ENCODE data around the gene PTPN6. TPM values are rescaled to one million over a fixed set of nuclear protein-coding genes. Genes with fewer than 3 reads are reported as not detected.

The PTPN6 gene
- total RNA-seq, 1 experiment from 2014 or later = 19.8 TPM

DNA sequence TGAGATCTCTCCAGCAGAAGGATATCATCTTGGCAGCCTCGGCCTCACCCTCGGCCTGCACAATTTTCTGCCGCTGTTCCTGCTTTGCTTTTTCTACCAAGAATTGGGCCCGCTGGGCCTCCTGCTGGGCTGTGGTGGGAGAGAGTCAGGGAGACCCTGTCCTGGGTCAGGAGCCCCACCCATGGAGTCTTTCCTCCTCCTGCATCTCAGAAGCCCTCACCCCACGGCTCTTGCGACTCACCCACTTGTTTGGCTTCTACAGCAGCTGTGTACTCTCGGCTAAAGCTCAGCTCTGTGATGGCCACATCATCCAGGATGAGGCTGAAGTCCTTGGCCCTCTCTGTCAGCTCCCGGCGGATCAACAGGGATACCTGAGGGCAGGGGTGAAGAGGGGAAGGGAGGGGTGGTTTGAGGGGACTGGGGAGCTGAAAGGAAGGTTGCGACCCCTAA lies 16.5 kb downstream of the PTPN6 start:
- Histone ChIP-seq H3K27ac (ENCODE audit: insufficient read length, low read depth, low read length) (no peak overlapping the region), H3K56ac (ENCODE audit: insufficient read length, low read depth, low read length) (no peak overlapping the region), H3K27me3 (ENCODE audit: insufficient read depth, low read length) (no peaks in the 10 kb centered on the region), H2AFZ (ENCODE audit: low read length) (no peak overlapping the region), H3K14ac (ENCODE audit: insufficient read depth, low read length) (no peak overlapping the region), H2BK15ac (ENCODE audit: low read depth, low read length) (no peak overlapping the region), H3K9ac (ENCODE audit: extremely low read depth, insufficient read length, low read length) (no peak overlapping the region), H3K18ac (ENCODE audit: insufficient read length, low read depth, low read length) (no peak overlapping the region), H4K5ac (ENCODE audit: insufficient read length, low read depth, low read length) (no peak overlapping the region), H3K79me2 (ENCODE audit: insufficient read depth, low read length) (peaks cover 15% of the 10 kb centered on the region; the same call in 1 of the 2 replicates), H3T11ph (ENCODE audit: low read length) (no peak overlapping the region), H3K9me3 (ENCODE audit: control insufficient read depth, low read depth, low read length) (no peaks in the 10 kb centered on the region), H2BK20ac (ENCODE audit: low read depth, low read length, poor library complexity, severe bottlenecking) (no peak overlapping the region), H4K8ac (replicated peaks; ENCODE audit: insufficient read length, low read depth, low read length) (no peak overlapping the region), H3K23ac (ENCODE audit: insufficient read length, low read depth, low read length) (no peak overlapping the region), H3K4ac (ENCODE audit: low read depth, low read length) (no peak overlapping the region), H2BK12ac (ENCODE audit: insufficient read length, low read depth, low read length) (no peak overlapping the region), H3K4me2 (ENCODE audit: insufficient read depth, insufficient read length, low read length) (no peak overlapping the region), H3K79me1 (ENCODE audit: insufficient read depth, low read depth, low read length, poor library complexity, severe bottlenecking) (peaks cover 7% of the 10 kb centered on the region), H4K91ac (ENCODE audit: insufficient read length, low read depth, low read length) (no peak overlapping the region), H2BK5ac (ENCODE audit: insufficient read length, low read length) (no peak overlapping the region), H2AK5ac (ENCODE audit: insufficient read length, low read length) (no peak overlapping the region), H3K23me2 (ENCODE audit: insufficient read length, low read depth, low read length, poor library complexity, severe bottlenecking) (peaks cover 7% of the 10 kb centered on the region), H3K4me1 (ENCODE audit: insufficient read depth, low read length) (0 out of 2 replicates have a peak, but pooled peaks cover 3% of the 10 kb centered on the region), H4K20me1 (ENCODE audit: control insufficient read depth, insufficient read depth, insufficient read length) (peaks cover 2% of the 10 kb centered on the region), H2BK120ac (ENCODE audit: low read depth, low read length, poor library complexity, severe bottlenecking) (no peak overlapping the region)
- H3K27me3 Mint-ChIP-seq (ENCODE audit: low read depth) = no peaks in the 10 kb centered on the region
- 0 out of 5 replicates have a peak overlapping the region, but pooled peaks of 1 of the 2 experiments have one; percentile 4 for H3K4me3 Mint-ChIP-seq
- H3K36me3 Mint-ChIP-seq (ENCODE audit: insufficient read depth in 1 of 3, low read depth in 3 of 3) = peaks cover 39 to 67% (median 53%) of the 10 kb centered on the region in 3 experiments
- H3K9me3 Mint-ChIP-seq = no peaks in the 10 kb centered on the region; a peak in 2 of 5 replicates
- H3K27ac Mint-ChIP-seq = peak overlapping the region in 1 of 3 experiments; percentile 85; a peak in 1 of 7 replicates
- TF ChIP-seq, protein P1, sequence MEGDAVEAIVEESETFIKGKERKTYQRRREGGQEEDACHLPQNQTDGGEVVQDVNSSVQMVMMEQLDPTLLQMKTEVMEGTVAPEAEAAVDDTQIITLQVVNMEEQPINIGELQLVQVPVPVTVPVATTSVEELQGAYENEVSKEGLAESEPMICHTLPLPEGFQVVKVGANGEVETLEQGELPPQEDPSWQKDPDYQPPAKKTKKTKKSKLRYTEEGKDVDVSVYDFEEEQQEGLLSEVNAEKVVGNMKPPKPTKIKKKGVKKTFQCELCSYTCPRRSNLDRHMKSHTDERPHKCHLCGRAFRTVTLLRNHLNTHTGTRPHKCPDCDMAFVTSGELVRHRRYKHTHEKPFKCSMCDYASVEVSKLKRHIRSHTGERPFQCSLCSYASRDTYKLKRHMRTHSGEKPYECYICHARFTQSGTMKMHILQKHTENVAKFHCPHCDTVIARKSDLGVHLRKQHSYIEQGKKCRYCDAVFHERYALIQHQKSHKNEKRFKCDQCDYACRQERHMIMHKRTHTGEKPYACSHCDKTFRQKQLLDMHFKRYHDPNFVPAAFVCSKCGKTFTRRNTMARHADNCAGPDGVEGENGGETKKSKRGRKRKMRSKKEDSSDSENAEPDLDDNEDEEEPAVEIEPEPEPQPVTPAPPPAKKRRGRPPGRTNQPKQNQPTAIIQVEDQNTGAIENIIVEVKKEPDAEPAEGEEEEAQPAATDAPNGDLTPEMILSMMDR (conservative IDR thresholded peaks at IDR 0.05) = no peak
- DNase-seq = no peak
- no CpG with 5 or more reads among the region's 10 CpGs for WGBS (ENCODE audit: extremely low coverage, insufficient read length, low lambda C conversion rate)
- H3K4me1 Mint-ChIP-seq = peaks cover 36 to 55% of the 10 kb centered on the region in 2 experiments

Measured in H9 (cell line).